Measurements from ENCODE around the gene RASGRF2.
"Not testable (repeated sequence)": the region's sequence is repeated elsewhere in the genome, so short reads cannot be mapped to it uniquely, and the experiment has no call there.

RASGRF2 gene

GRCh38 chr5:81121836-81122630, 161.9 kb downstream of the RASGRF2 start:
- no peak overlapping the region for H3K27ac ChIP-seq
- no peak for DNase-seq (ENCODE audit: low read depth, low spot score)

- not testable (repeated sequence) for H3K27ac ChIP-seq; DNase-seq (ENCODE audit: low read depth, low spot score)
These were observed 164.5 kb downstream of the RASGRF2 start for GRCh38 chr5:81124689-81125088.

GRCh38 chr5:81125959-81126358, 165.8 kb downstream of the RASGRF2 start:
- no peak overlapping the region for H3K27ac ChIP-seq
- no peak for DNase-seq (ENCODE audit: low read depth, low spot score)

- DNase-seq (ENCODE audit: low read depth, low spot score): no peak
- H3K27ac ChIP-seq: no peak overlapping the region
These were observed 168.3 kb downstream of the RASGRF2 start for GRCh38 chr5:81128416-81128815.

- H3K27ac ChIP-seq: no peak overlapping the region
- no peak for DNase-seq (ENCODE audit: low read depth, low spot score)
These were observed 172.2 kb downstream of the RASGRF2 start for GRCh38 chr5:81132381-81132780.

- no peak for DNase-seq (ENCODE audit: low read depth, low spot score)
- H3K27ac ChIP-seq: no peak overlapping the region
These were observed 173.9 kb downstream of the RASGRF2 start for GRCh38 chr5:81134066-81134465.

- no peak overlapping the region for H3K27ac ChIP-seq
- no peak for DNase-seq (ENCODE audit: low read depth, low spot score)
These were observed 174.4 kb downstream of the RASGRF2 start for GRCh38 chr5:81134566-81134965.

GRCh38 chr5:81136557-81136956, 176.4 kb downstream of the RASGRF2 start:
- H3K27ac ChIP-seq: no peak overlapping the region
- DNase-seq (ENCODE audit: low read depth, low spot score): no peak

GRCh38 chr5:81137833-81138232, 177.7 kb downstream of the RASGRF2 start:
- no peak overlapping the region for H3K27ac ChIP-seq
- DNase-seq (ENCODE audit: low read depth, low spot score): no peak

GRCh38 chr5:81140441-81140840, 180.3 kb downstream of the RASGRF2 start:
- DNase-seq (ENCODE audit: low read depth, low spot score): no peak

GRCh38 chr5:81140943-81141342, 180.8 kb downstream of the RASGRF2 start:
- DNase-seq (ENCODE audit: low read depth, low spot score): no peak
- H3K27ac ChIP-seq: no peak overlapping the region

More at GRCh38 chr5:81140441-81140840, 180.3 kb downstream of the RASGRF2 start:
- no peak overlapping the region for H3K27ac ChIP-seq

GRCh38 chr5:81142108-81142507, 181.9 kb downstream of the RASGRF2 start:
- DNase-seq (ENCODE audit: low read depth, low spot score): no peak

GRCh38 chr5:81145329-81145935, 185.3 kb downstream of the RASGRF2 start:
- no peak overlapping the region for H3K27ac ChIP-seq
- DNase-seq (ENCODE audit: low read depth, low spot score): no peak

More at GRCh38 chr5:81142108-81142507, 181.9 kb downstream of the RASGRF2 start:
- H3K27ac ChIP-seq: no peak overlapping the region

GRCh38 chr5:81146031-81146430, 185.9 kb downstream of the RASGRF2 start:
- no peak for DNase-seq (ENCODE audit: low read depth, low spot score)
- H3K27ac ChIP-seq: no peak overlapping the region

- no peak overlapping the region for H3K27ac ChIP-seq
- DNase-seq (ENCODE audit: low read depth, low spot score): no peak
These were observed 187.1 kb downstream of the RASGRF2 start for GRCh38 chr5:81147011-81147885.

GRCh38 chr5:81147886-81148571, 187.9 kb downstream of the RASGRF2 start:
- no peak for DNase-seq (ENCODE audit: low read depth, low spot score)
- H3K27ac ChIP-seq: no peak overlapping the region

- no peak overlapping the region for H3K27ac ChIP-seq
- DNase-seq (ENCODE audit: low read depth, low spot score): no peak
These were observed 191.4 kb downstream of the RASGRF2 start for GRCh38 chr5:81151546-81151945.

GRCh38 chr5:81154725-81155124, 194.6 kb downstream of the RASGRF2 start:
- no peak for DNase-seq (ENCODE audit: low read depth, low spot score)
- H3K27ac ChIP-seq: no peak overlapping the region

- no peak for DNase-seq (ENCODE audit: low read depth, low spot score)
- no peak overlapping the region for H3K27ac ChIP-seq
These were observed 196.6 kb downstream of the RASGRF2 start for GRCh38 chr5:81156732-81157131.

GRCh38 chr5:81161012-81161601, 200.9 kb downstream of the RASGRF2 start:
- H3K27ac ChIP-seq: no peak overlapping the region
- no peak for DNase-seq (ENCODE audit: low read depth, low spot score)

All from epithelial cell of prostate (primary cell).